Mesendoderm (in vitro differentiated cells): ENCODE results near the gene BRD7.

Experiments used
- DNase-seq: peaks from one replicate; pipeline ENCODE4 v3.0.0; 2013
- H2AK5ac ChIP-seq: 2 replicates; pipeline ENCODE4 v1.6.1; 2013; ENCODE audit warnings: low read length, inconsistent platforms
- H2BK120ac ChIP-seq: 2 replicates; pipeline ENCODE4 v1.6.1; 2013; ENCODE audit warnings: low read depth, mild to moderate bottlenecking, low read length, moderate library complexity, mixed read lengths
- H2BK15ac ChIP-seq: replicated peaks from 2 replicates; pipeline ENCODE4 v1.6.1; 2013; ENCODE audit warnings: low read depth, mild to moderate bottlenecking, moderate library complexity
- H2BK5ac ChIP-seq: 2 replicates; pipeline ENCODE4 v1.6.1; 2013; ENCODE audit warnings: low read length, inconsistent platforms
- H3K18ac ChIP-seq: 2 replicates; pipeline ENCODE4 v1.6.1; 2013; ENCODE audit warnings: mild to moderate bottlenecking, low read length, mixed read lengths
- H3K23ac ChIP-seq: one replicate; pipeline ENCODE4 v1.6.1; 2013; ENCODE audit warnings: low read length
- H3K27ac ChIP-seq: 2 replicates; pipeline ENCODE4 v1.5.1; 2013; ENCODE audit warnings: low read depth, mild to moderate bottlenecking, inconsistent platforms, low read length, moderate library complexity
- H3K27me3 ChIP-seq: 2 replicates; pipeline ENCODE4 v1.6.1; 2013; ENCODE audit warnings: low read length, control low read depth, mild to moderate bottlenecking, inconsistent platforms; ENCODE audit not compliant: insufficient read depth, poor library complexity
- H3K36me3 ChIP-seq: 2 replicates; pipeline ENCODE4 v1.6.1; 2013; ENCODE audit warnings: low read length, inconsistent platforms; ENCODE audit not compliant: control insufficient read depth, insufficient read depth
- H3K4ac ChIP-seq: one replicate; pipeline ENCODE4 v1.6.1; 2013; ENCODE audit warnings: low read depth, mild to moderate bottlenecking, low read length, moderate library complexity
- H3K4me1 ChIP-seq: 2 replicates; pipeline ENCODE4 v1.6.1; 2013; ENCODE audit warnings: low read depth, low read length, inconsistent platforms; ENCODE audit not compliant: control insufficient read depth
- H3K4me2 ChIP-seq: 2 replicates; pipeline ENCODE4 v1.6.1; 2013; ENCODE audit warnings: low read length
- H3K4me3 ChIP-seq: 2 replicates; pipeline ENCODE4 v1.5.1; 2013; ENCODE audit warnings: mild to moderate bottlenecking, low read length
- H3K56ac ChIP-seq: one replicate; pipeline ENCODE4 v1.6.1; 2013; ENCODE audit warnings: low read length
- H3K79me1 ChIP-seq: 2 replicates; pipeline ENCODE4 v1.6.1; 2013; ENCODE audit warnings: low read length, inconsistent platforms
- H3K79me2 ChIP-seq: 2 replicates; pipeline ENCODE4 v1.6.1; 2013; ENCODE audit warnings: mild to moderate bottlenecking, low read length; ENCODE audit not compliant: control insufficient read depth, insufficient read depth
- H3K9ac ChIP-seq: 2 replicates; pipeline ENCODE4 v1.6.1; 2013; ENCODE audit warnings: low read length, inconsistent platforms
- H4K5ac ChIP-seq: one replicate; pipeline ENCODE4 v1.6.1; 2013; ENCODE audit warnings: low read length
- H4K8ac ChIP-seq: one replicate; pipeline ENCODE4 v1.6.1; 2013; ENCODE audit warnings: low read depth, mild to moderate bottlenecking, control low read depth, low read length, moderate library complexity
- WGBS: extraction: QIAGEN DNeasy Blood & Tissue Kit; methylation state at CpG from one replicate; pipeline ENCODE4 v1.1.7; 2013; ENCODE audit warnings: low lambda C conversion rate, missing lambda C conversion rate; ENCODE audit not compliant: insufficient coverage; ENCODE audit errors: extremely low coverage; 5-methylcytosine and 5-hydroxymethylcytosine counted together

The BRD7 gene

DNA sequence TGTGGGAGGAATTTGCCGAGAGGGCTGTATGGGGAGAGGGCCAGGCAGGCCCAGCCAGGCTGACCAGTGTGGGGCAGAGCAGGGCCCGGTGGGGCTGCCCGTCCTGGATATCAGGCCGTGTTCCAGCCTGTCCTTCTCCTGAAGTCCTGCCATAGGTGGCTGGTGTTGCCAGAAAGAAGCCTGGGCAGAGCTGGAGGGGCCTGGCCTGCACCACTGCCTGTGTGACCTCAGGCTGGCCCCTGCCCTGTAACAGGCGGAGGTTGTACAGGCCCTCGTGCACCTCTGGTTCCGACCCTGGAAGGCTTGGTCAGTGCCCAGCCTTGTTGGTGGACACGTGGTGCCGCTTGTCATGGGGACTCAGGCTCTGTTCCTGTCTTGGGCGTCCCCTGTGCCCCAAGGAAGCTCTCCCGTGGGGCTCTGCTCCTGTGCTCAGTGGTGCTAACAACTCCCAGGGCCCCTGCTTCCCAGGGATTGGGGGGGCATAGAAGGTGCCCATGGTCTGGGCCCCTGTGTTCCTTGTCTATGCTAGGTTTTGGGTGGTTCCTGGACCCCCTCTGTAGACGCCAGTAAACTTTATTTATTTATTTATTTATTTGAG is 69.2 kb downstream of the BRD7 start:
- H2BK15ac ChIP-seq: no peak overlapping the region
- H4K5ac ChIP-seq: no peak overlapping the region
- H3K9ac ChIP-seq: no peak overlapping the region
- H3K4me1 ChIP-seq: no peaks in the 10 kb centered on the region
- H3K4me2 ChIP-seq: no peak overlapping the region
- no peaks in the 10 kb centered on the region for H3K36me3 ChIP-seq
- H3K79me2 ChIP-seq: no peaks in the 10 kb centered on the region
- WGBS: no CpG with 5 or more reads among the region's 12 CpGs
- H2BK5ac ChIP-seq: no peak overlapping the region
- H4K8ac ChIP-seq: no peak overlapping the region
- DNase-seq: no peak
- H3K79me1 ChIP-seq: no peaks in the 10 kb centered on the region
- H3K56ac ChIP-seq: no peak overlapping the region
- no peak overlapping the region for H3K27ac ChIP-seq
- H3K27me3 ChIP-seq: no peaks in the 10 kb centered on the region
- no peak overlapping the region for H2AK5ac ChIP-seq
- H3K4me3 ChIP-seq: no peak overlapping the region
- H2BK120ac ChIP-seq: no peak overlapping the region
- no peak overlapping the region for H3K4ac ChIP-seq
- H3K23ac ChIP-seq: no peak overlapping the region
- H3K18ac ChIP-seq: no peak overlapping the region

DNA sequence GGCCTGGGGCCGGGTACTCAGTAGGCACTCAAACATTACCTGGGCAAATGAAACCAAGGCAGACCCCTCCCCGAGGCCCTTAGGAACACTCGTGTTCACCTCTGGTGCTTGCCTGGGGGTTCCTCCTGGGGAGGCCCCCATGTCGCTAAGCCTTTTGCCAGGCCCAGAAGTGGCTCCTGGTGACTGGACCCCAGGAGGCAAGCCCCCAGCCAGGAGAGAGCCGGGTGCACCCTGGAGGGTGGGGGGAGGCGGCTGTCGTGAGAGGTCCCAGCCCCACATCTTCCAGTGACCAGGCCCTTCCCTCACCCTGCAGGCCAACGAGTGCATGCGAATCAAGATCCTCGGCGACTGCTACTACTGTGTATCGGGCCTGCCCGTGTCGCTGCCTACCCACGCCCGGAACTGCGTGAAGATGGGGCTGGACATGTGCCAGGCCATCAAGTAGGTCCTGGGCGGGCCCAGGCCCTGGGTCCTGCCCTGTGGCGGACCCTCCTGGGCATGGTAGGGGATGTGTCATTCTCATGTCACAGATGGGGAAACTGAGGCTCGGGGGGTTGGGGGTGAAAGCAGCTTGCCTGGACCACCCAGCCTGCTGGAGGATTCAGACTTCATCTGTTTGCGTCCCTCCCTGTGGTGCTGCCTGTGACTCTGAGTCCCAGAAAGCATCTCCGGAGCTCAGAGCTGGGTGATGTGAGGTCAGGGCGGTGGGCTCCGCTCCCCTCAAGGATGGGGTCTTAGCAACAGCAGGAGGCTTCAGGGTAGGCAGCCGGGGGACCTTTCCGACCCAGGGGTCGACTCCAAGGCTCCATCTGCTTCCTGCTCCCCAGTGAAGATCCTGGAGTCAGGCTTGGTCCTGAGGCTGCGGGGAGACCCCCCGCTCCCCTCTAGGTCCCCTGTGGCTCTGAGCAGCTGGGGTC is 69.9 kb downstream of the BRD7 start:
- no peak for DNase-seq
- WGBS: no CpG with 5 or more reads among the region's 29 CpGs
- no peak overlapping the region for H2BK120ac ChIP-seq

GRCh38 chr16:50298075-50298460 is 70.7 kb downstream of the BRD7 start:
- Histone ChIP-seq H3K79me1 (no peaks in the 10 kb centered on the region), H3K27ac (no peak overlapping the region), H2BK15ac (no peak overlapping the region), H3K56ac (no peak overlapping the region), H3K4me2 (no peak overlapping the region), H3K79me2 (no peaks in the 10 kb centered on the region), H3K27me3 (no peaks in the 10 kb centered on the region), H2BK5ac (no peak overlapping the region), H4K5ac (no peak overlapping the region), H3K4ac (no peak overlapping the region), H3K9ac (no peak overlapping the region), H3K18ac (no peak overlapping the region), H4K8ac (no peak overlapping the region), H3K23ac (no peak overlapping the region), H3K4me1 (no peaks in the 10 kb centered on the region), H3K4me3 (no peak overlapping the region), H2AK5ac (no peak overlapping the region), H3K36me3 (no peaks in the 10 kb centered on the region), H2BK120ac (no peak overlapping the region)
- no CpG with 5 or more reads among the region's 7 CpGs for WGBS
- no peak for DNase-seq

More for the DNA sequence above, 69.9 kb downstream of the BRD7 start:
- H3K79me1 ChIP-seq: no peaks in the 10 kb centered on the region
- H2BK5ac ChIP-seq: no peak overlapping the region
- H3K36me3 ChIP-seq: no peaks in the 10 kb centered on the region
- H3K4me3 ChIP-seq: no peak overlapping the region
- no peak overlapping the region for H4K5ac ChIP-seq
- no peak overlapping the region for H3K56ac ChIP-seq
- no peaks in the 10 kb centered on the region for H3K4me1 ChIP-seq
- no peak overlapping the region for H2AK5ac ChIP-seq
- no peak overlapping the region for H3K23ac ChIP-seq
- no peak overlapping the region for H3K4me2 ChIP-seq
- H2BK15ac ChIP-seq: no peak overlapping the region
- no peak overlapping the region for H4K8ac ChIP-seq
- H3K79me2 ChIP-seq: no peaks in the 10 kb centered on the region
- no peak overlapping the region for H3K18ac ChIP-seq
- H3K27ac ChIP-seq: no peak overlapping the region
- no peaks in the 10 kb centered on the region for H3K27me3 ChIP-seq
- no peak overlapping the region for H3K9ac ChIP-seq
- no peak overlapping the region for H3K4ac ChIP-seq

DNA sequence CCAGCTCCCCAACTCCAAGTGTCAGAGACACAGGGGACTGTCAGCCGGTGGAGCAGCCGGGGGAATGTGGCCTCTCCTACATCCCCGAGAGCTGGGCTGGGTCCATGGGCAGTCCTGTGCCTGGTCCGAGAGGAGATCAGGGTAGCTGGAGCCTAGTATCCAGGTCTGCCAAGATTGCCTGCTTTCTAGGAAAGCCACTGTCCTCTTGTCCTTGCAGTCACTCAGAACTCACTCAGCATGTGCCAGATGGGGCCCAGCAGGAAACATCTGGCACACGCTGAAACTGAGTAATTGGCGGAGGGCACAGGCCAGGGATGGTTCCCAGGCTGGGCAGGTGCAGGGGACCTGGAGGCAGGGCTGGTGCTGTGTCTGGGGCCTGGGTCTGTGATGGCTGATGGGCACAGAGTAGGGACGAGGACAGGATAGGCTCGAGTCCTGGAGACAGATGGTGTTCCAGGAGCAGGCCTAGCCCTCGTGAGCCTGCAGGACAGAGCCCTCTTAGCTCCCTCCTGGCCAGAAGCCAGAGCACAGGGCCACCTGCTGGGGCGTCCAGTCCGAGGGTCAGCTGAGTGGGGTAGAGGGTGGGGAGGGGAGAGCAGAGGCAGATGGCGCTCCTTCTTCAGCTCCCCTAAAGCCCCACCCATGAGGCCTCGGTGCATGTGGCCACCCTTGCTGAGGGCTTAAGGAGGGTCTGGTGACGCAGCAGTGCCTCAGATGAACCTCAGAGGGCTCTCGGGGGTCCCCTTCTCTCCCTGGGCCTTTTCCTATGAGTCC is 71.3 kb downstream of the BRD7 start:
- H2AK5ac ChIP-seq: no peak overlapping the region
- H3K4me2 ChIP-seq: no peak overlapping the region
- no peak overlapping the region for H3K9ac ChIP-seq
- no peaks in the 10 kb centered on the region for H3K4me1 ChIP-seq
- no peak overlapping the region for H4K5ac ChIP-seq
- H3K79me2 ChIP-seq: no peaks in the 10 kb centered on the region
- no peak overlapping the region for H4K8ac ChIP-seq
- no peaks in the 10 kb centered on the region for H3K79me1 ChIP-seq
- H3K23ac ChIP-seq: no peak overlapping the region
- H3K56ac ChIP-seq: no peak overlapping the region
- H3K4ac ChIP-seq: no peak overlapping the region
- no peak overlapping the region for H2BK5ac ChIP-seq
- WGBS: no CpG with 5 or more reads among the region's 15 CpGs
- H3K4me3 ChIP-seq: no peak overlapping the region
- no peak for DNase-seq
- H3K27ac ChIP-seq: no peak overlapping the region
- no peaks in the 10 kb centered on the region for H3K27me3 ChIP-seq
- H2BK120ac ChIP-seq: no peak overlapping the region
- H3K18ac ChIP-seq: no peak overlapping the region
- no peak overlapping the region for H2BK15ac ChIP-seq
- H3K36me3 ChIP-seq: no peaks in the 10 kb centered on the region

- no peak overlapping the region for H2BK5ac ChIP-seq
- no peak overlapping the region for H3K4me3 ChIP-seq
- no peak overlapping the region for H3K23ac ChIP-seq
- no peak overlapping the region for H3K4me2 ChIP-seq
- H2BK15ac ChIP-seq: no peak overlapping the region
- no CpG with 5 or more reads among the region's 2 CpGs for WGBS
- no peak overlapping the region for H4K5ac ChIP-seq
- H3K79me2 ChIP-seq: no peaks in the 10 kb centered on the region
- no peak overlapping the region for H2AK5ac ChIP-seq
- H4K8ac ChIP-seq: no peak overlapping the region
- H3K4me1 ChIP-seq: no peaks in the 10 kb centered on the region
- H3K27ac ChIP-seq: no peak overlapping the region
- no peak overlapping the region for H3K4ac ChIP-seq
- H3K56ac ChIP-seq: no peak overlapping the region
- H2BK120ac ChIP-seq: no peak overlapping the region
- no peaks in the 10 kb centered on the region for H3K36me3 ChIP-seq
- no peak for DNase-seq
- no peak overlapping the region for H3K9ac ChIP-seq
- no peak overlapping the region for H3K18ac ChIP-seq
- H3K27me3 ChIP-seq: no peaks in the 10 kb centered on the region
- H3K79me1 ChIP-seq: no peaks in the 10 kb centered on the region
These were observed 72.0 kb downstream of the BRD7 start for GRCh38 chr16:50296807-50297206.
